HepG2 (cell line): ENCODE measurements around the gene ZMAT2. TPM values are rescaled to one million over a fixed set of nuclear protein-coding genes. Genes with fewer than 3 reads are reported as not detected.
A peak's percentile ranks its signal among the peaks of the same experiment; 100 is the strongest.

Experiments used
- ATM ChIP-seq: fragments of 450-650 bp; IDR thresholded peaks from 2 replicates; pipeline ENCODE4 v1.7.1; 2017; ENCODE audit warnings: mild to moderate bottlenecking, borderline replicate concordance
- KLF16 ChIP-seq, 2 experiments: sonication (generic) in 1 of 2; formaldehyde crosslinking in 1 of 2; IDR thresholded peaks; 2 replicates each; pipeline versions ENCODE4 v1.6.1 to v1.8.0; 2016 to 2023; ENCODE audit warnings: missing genetic modification reagents in 2 of 2, missing compliant biosample characterization in 1 of 2
- ZNF432 ChIP-seq: sonication (generic); formaldehyde crosslinking; IDR thresholded peaks from 2 replicates; pipeline ENCODE4 v1.5.0; 2020; ENCODE audit warnings: missing genetic modification reagents, mild to moderate bottlenecking, borderline replicate concordance
- ZNF556 ChIP-seq: sonication (generic); formaldehyde crosslinking; IDR thresholded peaks from 2 replicates; pipeline ENCODE4 v1.4.0; 2020; ENCODE audit warnings: mild to moderate bottlenecking, missing genetic modification reagents, borderline replicate concordance
- ZNF75D ChIP-seq: sonication (generic); formaldehyde crosslinking; IDR thresholded peaks from 2 replicates; pipeline ENCODE4 v1.8.1; 2023; ENCODE audit warnings: missing genetic modification reagents, mild to moderate bottlenecking, borderline replicate concordance
- ZNF788 ChIP-seq: sonication (generic); formaldehyde crosslinking; IDR thresholded peaks from 2 replicates; pipeline ENCODE4 v1.5.0; 2020; ENCODE audit warnings: mild to moderate bottlenecking, missing genetic modification reagents, borderline replicate concordance
- ZSCAN20 ChIP-seq: sonication (generic); formaldehyde crosslinking; IDR thresholded peaks from 2 replicates; pipeline ENCODE4 v1.4.0; 2020; ENCODE audit warnings: missing genetic modification reagents, mild to moderate bottlenecking, borderline replicate concordance
- polyA plus RNA-seq, 8 experiments: library from polyadenylated mRNA; depleted of rRNA in 3 of 8; stranded (reverse) in 7 of 8; unstranded in 1 of 8; fragments of >200 nt; fragmentation: Illumina TruSeq in 4 of 8; extraction: Trizol in 4 of 8; gene quantifications; 2 replicates each; pipeline versions ENCODE4 v1.2.1 to v1.2.3, GENCODE V29; 2011 to 2016; ENCODE audit warnings: low read depth in 4 of 8, missing spikeins in 1 of 8, mixed read lengths in 1 of 8; ENCODE audit not compliant: insufficient read depth in 1 of 8
- total RNA-seq, 5 experiments: library from RNA; depleted of rRNA; stranded (reverse); fragments of >200 nt; fragmentation: Illumina TruSeq; extraction: Trizol; gene quantifications; 2 replicates each; pipeline ENCODE4 v1.2.3, GENCODE V29; 2016; ENCODE audit warnings: low read depth in 1 of 5
- TF ChIP-seq, protein P1 (sequence below): sonication (generic); formaldehyde crosslinking; IDR thresholded peaks from 2 replicates; pipeline ENCODE4 v1.4.0; 2020; ENCODE audit warnings: mild to moderate bottlenecking, missing genetic modification reagents
- TF ChIP-seq, protein P2 (sequence below), 2 experiments: sonication (generic) in 1 of 2; formaldehyde crosslinking in 1 of 2; IDR thresholded peaks; 2 replicates each; pipeline versions ENCODE4 v1.4.0 to v1.6.1; 2018 to 2020; ENCODE audit warnings: missing genetic modification reagents in 2 of 2, borderline replicate concordance in 1 of 2, low read depth in 1 of 2, mild to moderate bottlenecking in 1 of 2, missing biosample characterization in 1 of 2
- TF ChIP-seq, protein P3 (sequence below): sonication (generic); formaldehyde crosslinking; IDR thresholded peaks from 2 replicates; pipeline ENCODE4; 2020; ENCODE audit warnings: missing genetic modification reagents, mild to moderate bottlenecking, borderline replicate concordance
- TF ChIP-seq, protein P4 (sequence below): sonication (generic); formaldehyde crosslinking; IDR thresholded peaks from 2 replicates; pipeline ENCODE4 v1.5.1; 2020; ENCODE audit warnings: missing genetic modification reagents, mild to moderate bottlenecking, borderline replicate concordance

The ZMAT2 gene
- total and polyA plus RNA-seq, 2 of the 13 experiments (the other 11 are each of a cell fraction or from before 2014, with no cell fraction given): 35.4 to 92.8 TPM

DNA sequence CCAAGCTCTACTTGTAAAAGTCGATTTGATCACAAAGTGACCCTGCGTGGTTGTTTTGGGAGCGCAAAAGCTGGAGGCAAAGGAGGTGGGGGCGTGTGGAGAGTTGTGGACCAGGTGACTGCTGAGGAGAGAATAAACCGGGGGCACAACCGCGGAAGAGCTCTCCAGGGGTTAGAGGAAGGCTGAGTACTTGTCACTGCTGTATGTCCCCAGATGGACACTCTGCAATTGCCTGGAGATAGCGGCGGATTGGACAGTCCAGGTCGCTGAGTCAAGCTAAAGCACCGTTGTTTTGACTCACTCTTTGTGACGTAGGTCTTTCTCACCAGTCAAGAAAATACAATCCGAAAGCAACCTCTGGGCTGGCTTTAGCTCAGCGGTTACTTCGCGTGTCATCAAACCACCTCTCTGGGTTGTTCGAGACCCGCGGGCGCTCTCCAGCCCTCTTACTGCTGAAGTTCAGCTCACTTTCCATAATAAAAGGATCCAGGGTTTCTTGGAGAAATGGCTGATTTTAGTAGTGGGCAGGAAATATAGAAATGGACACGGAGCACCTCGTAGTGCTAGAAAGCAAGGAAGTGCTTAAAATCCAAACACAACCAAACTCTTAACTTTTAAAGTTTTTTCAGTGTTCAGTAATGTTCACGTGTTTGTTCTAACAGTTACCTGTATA lies 25.7 kb downstream of the ZMAT2 start (continued):
- TF ChIP-seq, protein P1, sequence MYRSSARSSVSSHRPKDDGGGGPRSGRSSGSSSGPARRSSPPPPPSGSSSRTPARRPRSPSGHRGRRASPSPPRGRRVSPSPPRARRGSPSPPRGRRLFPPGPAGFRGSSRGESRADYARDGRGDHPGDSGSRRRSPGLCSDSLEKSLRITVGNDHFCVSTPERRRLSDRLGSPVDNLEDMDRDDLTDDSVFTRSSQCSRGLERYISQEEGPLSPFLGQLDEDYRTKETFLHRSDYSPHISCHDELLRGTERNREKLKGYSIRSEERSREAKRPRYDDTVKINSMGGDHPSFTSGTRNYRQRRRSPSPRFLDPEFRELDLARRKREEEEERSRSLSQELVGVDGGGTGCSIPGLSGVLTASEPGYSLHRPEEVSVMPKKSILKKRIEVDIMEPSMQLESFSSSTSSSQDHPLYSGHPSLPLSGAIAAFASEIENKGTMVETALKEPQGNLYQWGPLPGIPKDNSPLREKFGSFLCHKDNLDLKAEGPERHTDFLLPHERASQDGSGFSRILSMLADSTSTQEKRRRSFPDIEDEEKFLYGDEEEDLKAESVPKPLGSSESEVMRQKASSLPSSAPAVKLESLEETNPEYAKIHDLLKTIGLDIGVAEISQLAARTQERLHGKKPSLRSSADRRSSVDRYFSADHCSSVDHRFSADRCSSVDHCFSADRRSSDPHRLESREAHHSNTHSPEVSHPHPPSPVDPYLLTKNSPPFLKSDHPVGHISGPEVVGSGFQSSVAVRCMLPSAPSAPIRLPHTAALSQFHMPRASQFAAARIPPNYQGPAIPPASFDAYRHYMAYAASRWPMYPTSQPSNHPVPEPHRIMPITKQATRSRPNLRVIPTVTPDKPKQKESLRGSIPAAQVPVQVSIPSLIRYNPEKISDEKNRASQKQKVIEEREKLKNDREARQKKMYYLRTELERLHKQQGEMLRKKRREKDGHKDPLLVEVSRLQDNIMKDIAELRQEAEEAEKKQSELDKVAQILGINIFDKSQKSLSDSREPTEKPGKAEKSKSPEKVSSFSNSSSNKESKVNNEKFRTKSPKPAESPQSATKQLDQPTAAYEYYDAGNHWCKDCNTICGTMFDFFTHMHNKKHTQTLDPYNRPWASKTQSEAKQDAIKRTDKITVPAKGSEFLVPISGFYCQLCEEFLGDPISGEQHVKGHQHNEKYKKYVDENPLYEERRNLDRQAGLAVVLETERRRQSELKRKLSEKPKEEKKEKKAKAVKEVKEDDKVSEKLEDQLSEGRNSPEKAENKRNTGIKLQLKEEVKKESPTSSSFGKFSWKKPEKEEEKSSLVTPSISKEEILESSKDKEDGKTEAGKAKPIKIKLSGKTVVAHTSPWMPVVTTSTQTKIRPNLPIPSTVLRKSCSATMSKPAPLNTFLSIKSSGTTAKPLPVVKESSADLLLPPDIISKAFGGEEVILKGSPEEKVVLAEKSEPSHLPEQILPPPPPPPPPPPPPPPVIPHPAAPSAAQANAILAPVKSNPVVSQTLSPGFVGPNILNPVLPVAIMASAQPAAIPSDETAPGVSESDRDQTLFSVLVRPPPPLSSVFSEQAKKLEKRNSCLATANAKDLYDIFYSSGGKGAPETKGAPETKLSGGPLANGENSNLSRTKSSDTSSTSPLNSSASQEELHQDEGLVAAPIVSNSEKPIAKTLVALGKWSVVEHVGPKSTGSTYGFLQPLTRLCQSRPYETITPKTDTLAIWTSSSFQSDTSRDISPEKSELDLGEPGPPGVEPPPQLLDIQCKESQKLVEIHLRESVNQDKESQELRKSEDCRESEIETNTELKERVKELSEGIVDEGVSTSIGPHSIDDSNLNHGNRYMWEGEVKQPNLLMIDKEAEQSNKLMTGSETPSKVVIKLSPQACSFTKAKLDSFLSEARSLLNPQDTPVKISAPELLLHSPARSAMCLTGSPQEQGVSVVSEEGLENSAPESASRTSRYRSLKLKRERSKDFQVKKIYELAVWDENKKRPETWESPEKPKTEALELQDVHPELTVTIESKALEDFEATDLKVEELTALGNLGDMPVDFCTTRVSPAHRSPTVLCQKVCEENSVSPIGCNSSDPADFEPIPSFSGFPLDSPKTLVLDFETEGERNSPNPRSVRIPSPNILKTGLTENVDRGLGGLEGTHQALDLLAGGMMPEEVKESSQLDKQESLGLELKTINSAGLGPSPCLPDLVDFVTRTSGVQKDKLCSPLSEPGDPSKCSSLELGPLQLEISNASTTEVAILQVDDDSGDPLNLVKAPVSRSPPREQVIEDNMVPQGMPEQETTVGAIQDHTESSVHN (CRISPR knock-in tag): no peak
- TF ChIP-seq ZSCAN20 (0 out of 2 replicates have a peak, but pooled peaks have one; percentile 40), ATM (no peak), ZNF432 (CRISPR knock-in tag) (no peak), ZNF788 (CRISPR knock-in tag) (peak; percentile 46; the same call in 1 of the 2 replicates), KLF16 (CRISPR knock-in tag; IDR thresholded peaks at IDR 0.05) (peak in 1 of 2 experiments; percentile 76; a peak in 1 of 4 replicates), ZNF75D (CRISPR knock-in tag) (no peak), ZNF556 (CRISPR knock-in tag) (peak; percentile 74; the same call in 1 of the 2 replicates)
- TF ChIP-seq, protein P2, sequence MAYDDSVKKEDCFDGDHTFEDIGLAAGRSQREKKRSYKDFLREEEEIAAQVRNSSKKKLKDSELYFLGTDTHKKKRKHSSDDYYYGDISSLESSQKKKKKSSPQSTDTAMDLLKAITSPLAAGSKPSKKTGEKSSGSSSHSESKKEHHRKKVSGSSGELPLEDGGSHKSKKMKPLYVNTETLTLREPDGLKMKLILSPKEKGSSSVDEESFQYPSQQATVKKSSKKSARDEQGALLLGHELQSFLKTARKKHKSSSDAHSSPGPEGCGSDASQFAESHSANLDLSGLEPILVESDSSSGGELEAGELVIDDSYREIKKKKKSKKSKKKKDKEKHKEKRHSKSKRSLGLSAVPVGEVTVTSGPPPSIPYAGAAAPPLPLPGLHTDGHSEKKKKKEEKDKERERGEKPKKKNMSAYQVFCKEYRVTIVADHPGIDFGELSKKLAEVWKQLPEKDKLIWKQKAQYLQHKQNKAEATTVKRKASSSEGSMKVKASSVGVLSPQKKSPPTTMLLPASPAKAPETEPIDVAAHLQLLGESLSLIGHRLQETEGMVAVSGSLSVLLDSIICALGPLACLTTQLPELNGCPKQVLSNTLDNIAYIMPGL (CRISPR knock-in tag; IDR thresholded peaks at IDR 0.05; ENCODE audit: borderline replicate concordance in 1 of 2, low read depth in 1 of 2): peak; percentile 93 to 99
- TF ChIP-seq, protein P3, sequence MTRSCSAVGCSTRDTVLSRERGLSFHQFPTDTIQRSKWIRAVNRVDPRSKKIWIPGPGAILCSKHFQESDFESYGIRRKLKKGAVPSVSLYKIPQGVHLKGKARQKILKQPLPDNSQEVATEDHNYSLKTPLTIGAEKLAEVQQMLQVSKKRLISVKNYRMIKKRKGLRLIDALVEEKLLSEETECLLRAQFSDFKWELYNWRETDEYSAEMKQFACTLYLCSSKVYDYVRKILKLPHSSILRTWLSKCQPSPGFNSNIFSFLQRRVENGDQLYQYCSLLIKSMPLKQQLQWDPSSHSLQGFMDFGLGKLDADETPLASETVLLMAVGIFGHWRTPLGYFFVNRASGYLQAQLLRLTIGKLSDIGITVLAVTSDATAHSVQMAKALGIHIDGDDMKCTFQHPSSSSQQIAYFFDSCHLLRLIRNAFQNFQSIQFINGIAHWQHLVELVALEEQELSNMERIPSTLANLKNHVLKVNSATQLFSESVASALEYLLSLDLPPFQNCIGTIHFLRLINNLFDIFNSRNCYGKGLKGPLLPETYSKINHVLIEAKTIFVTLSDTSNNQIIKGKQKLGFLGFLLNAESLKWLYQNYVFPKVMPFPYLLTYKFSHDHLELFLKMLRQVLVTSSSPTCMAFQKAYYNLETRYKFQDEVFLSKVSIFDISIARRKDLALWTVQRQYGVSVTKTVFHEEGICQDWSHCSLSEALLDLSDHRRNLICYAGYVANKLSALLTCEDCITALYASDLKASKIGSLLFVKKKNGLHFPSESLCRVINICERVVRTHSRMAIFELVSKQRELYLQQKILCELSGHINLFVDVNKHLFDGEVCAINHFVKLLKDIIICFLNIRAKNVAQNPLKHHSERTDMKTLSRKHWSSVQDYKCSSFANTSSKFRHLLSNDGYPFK (CRISPR knock-in tag): no peak
- TF ChIP-seq, protein P4, sequence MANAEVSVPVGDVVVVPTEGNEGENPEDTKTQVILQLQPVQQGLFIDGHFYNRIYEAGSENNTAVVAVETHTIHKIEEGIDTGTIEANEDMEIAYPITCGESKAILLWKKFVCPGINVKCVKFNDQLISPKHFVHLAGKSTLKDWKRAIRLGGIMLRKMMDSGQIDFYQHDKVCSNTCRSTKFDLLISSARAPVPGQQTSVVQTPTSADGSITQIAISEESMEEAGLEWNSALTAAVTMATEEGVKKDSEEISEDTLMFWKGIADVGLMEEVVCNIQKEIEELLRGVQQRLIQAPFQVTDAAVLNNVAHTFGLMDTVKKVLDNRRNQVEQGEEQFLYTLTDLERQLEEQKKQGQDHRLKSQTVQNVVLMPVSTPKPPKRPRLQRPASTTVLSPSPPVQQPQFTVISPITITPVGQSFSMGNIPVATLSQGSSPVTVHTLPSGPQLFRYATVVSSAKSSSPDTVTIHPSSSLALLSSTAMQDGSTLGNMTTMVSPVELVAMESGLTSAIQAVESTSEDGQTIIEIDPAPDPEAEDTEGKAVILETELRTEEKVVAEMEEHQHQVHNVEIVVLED (CRISPR knock-in tag): peak; percentile 53; the same call in 1 of the 2 replicates
